Activated naive CD8-positive, alpha-beta T cell treated with anti-CD3 and anti-CD28 coated beads, Interleukin-2, amount 10 ng/mL, durations not matched to agents 7 days and 5 days (primary cell): ENCODE measurements around the gene PABPN1L. TPM values are rescaled to one million over a fixed set of nuclear protein-coding genes. Genes with fewer than 3 reads are reported as not detected.
A peak's percentile ranks its signal among the peaks of the same experiment; 100 is the strongest.

Source experiments
- ATAC-seq: fragments of 150-1000 bp; cut with Tn5 transposase; one replicate; pipeline ENCODE4 v1.10.0; 2021; ENCODE audit warnings: low read depth, moderate library complexity
- POLR2A ChIA-PET: fragments of 350-600 bp; sonication (Branson Sonifier 250); formaldehyde crosslinking; loops from one replicate; lab custom pipeline; 2021; ENCODE audit warnings: antibody characterized with exemption; lab: Charles Lee
- DNase-seq: peaks from one replicate; pipeline ENCODE4 v3.0.0; 2021
- H3K27ac Mint-ChIP-seq: one replicate; pipeline ENCODE4 v1.8.0; 2022; ENCODE audit warnings: mild to moderate bottlenecking, mixed read lengths
- H3K27me3 Mint-ChIP-seq: one replicate; pipeline ENCODE4 v1.8.0; 2022; ENCODE audit warnings: mild to moderate bottlenecking, moderate library complexity, mixed read lengths
- H3K36me3 Mint-ChIP-seq: one replicate; pipeline ENCODE4 v1.8.0; 2021; ENCODE audit warnings: mild to moderate bottlenecking, mixed read lengths
- H3K4me1 Mint-ChIP-seq: one replicate; pipeline ENCODE4 v1.8.0; 2021; ENCODE audit warnings: mixed read lengths
- H3K4me3 Mint-ChIP-seq: one replicate; pipeline ENCODE4 v1.8.0; 2022; ENCODE audit warnings: mild to moderate bottlenecking, moderate library complexity, mixed read lengths
- H3K9me3 Mint-ChIP-seq: one replicate; pipeline ENCODE4 v1.8.0; 2021; ENCODE audit warnings: mixed read lengths
- total RNA-seq, 2 experiments: library from RNA; stranded (reverse); gene quantifications; one replicate each; pipeline ENCODE4 v1.2.3, GENCODE V29; 2021

Gene PABPN1L
- total RNA-seq, 2 experiments from 2014 or later, result not detected

DNA sequence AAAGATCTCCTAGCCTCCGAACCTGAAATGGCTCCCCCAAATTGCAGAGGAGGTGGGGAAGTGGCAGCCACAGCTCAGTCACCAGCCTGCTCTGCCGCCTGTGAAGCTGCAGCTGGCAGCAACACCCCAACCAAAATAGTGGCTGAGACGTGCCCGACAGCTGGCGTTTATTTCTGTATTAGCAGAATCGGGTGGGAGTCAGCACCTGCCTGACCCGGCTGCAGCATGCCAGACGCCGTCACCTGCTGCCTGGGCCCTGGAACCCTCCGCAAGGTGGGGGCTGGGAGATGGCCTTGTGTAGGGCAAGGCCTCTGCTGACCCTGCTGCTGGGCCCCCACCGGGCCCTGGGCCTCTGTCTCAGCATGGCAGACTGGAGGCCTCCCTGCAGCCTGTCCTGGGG is 17.5 kb upstream of the PABPN1L start:
- Mint-ChIP-seq H3K4me1 (no peaks in the 10 kb centered on the region), H3K9me3 (peaks cover 2% of the 10 kb centered on the region), H3K4me3 (no peak overlapping the region), H3K27ac (no peak overlapping the region), H3K27me3 (no peaks in the 10 kb centered on the region), H3K36me3 (no peaks in the 10 kb centered on the region)
- ATAC-seq (no peak), DNase-seq (no peak)
- POLR2A ChIA-PET, result no interaction called here

- Mint-ChIP-seq H3K9me3 (peaks cover 2% of the 10 kb centered on the region), H3K27me3 (no peaks in the 10 kb centered on the region), H3K4me3 (no peak overlapping the region), H3K27ac (no peak overlapping the region), H3K36me3 (no peaks in the 10 kb centered on the region), H3K4me1 (no peaks in the 10 kb centered on the region)
- POLR2A ChIA-PET, result no interaction called here
- ATAC-seq, result no peak
- DNase-seq, result no peak
Measured at GRCh38 chr16:88883117-88883895, 16.8 kb upstream of the PABPN1L start.

- Mint-ChIP-seq H3K4me3 (no peak overlapping the region), H3K36me3 (no peaks in the 10 kb centered on the region), H3K9me3 (peaks cover 2% of the 10 kb centered on the region), H3K27ac (no peak overlapping the region), H3K4me1 (no peaks in the 10 kb centered on the region), H3K27me3 (no peaks in the 10 kb centered on the region)
- no peak for DNase-seq
- POLR2A ChIA-PET, result no interaction called here
- ATAC-seq, result no peak
Measured at GRCh38 chr16:88882358-88883030, 16.0 kb upstream of the PABPN1L start.

GRCh38 chr16:88881675-88882357 is 15.4 kb upstream of the PABPN1L start:
- no peak for DNase-seq
- ATAC-seq, result peak; percentile 38
- POLR2A ChIA-PET, result no interaction called here
- H3K4me1 Mint-ChIP-seq, result no peaks in the 10 kb centered on the region
- no peak overlapping the region for H3K27ac Mint-ChIP-seq
- no peak overlapping the region for H3K4me3 Mint-ChIP-seq
- H3K36me3 Mint-ChIP-seq, result no peaks in the 10 kb centered on the region
- H3K9me3 Mint-ChIP-seq, result peaks cover 2% of the 10 kb centered on the region
- no peaks in the 10 kb centered on the region for H3K27me3 Mint-ChIP-seq

- Mint-ChIP-seq H3K4me3 (no peak overlapping the region), H3K9me3 (peaks cover 2% of the 10 kb centered on the region), H3K27ac (no peak overlapping the region), H3K27me3 (no peaks in the 10 kb centered on the region), H3K36me3 (no peaks in the 10 kb centered on the region), H3K4me1 (no peaks in the 10 kb centered on the region)
- POLR2A ChIA-PET, result no interaction called here
- ATAC-seq (no peak), DNase-seq (no peak)
Measured at GRCh38 chr16:88881007-88881615, 14.7 kb upstream of the PABPN1L start.

DNA sequence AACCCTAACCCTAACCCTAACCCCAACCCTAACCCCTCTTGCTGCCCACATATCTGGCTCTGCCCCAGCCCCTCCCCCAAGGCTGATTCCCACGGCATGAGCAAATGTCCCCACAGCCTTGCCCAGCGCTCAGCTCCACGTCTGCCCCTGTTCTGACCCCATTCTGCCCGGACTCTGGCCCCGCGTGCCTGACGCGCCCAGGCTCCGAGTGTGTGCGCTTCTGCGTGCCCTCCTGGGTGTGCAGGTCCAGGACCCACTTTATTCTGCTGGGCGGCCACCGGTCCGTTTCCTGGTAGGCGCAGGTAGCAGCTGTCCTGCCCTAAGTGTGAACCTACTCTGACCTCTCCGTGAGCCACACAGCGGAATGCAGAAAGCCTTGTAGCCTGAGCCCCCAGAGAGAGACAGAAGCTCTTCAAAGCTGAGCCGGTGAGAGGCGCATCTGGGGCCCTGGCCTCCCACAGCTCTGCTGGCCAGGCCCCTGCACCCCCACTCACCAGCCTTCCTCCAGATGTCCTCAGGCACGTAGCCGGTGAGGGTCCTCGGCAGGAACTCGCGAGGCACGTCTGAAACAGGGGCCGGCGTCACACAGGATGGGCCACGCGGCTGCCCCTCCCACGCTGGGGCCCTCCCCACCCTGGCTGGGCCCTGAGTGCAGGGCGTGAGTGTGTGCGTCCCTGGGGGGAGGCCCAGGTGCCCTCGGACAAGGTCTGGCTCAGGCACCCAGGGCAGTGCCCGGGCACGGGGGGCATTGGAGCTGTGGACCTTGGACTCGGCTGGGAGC is 14.0 kb upstream of the PABPN1L start:
- no peak for ATAC-seq
- POLR2A ChIA-PET, result no interaction called here
- H3K4me1 Mint-ChIP-seq, result no peaks in the 10 kb centered on the region
- H3K36me3 Mint-ChIP-seq, result no peaks in the 10 kb centered on the region
- no peak for DNase-seq
- H3K4me3 Mint-ChIP-seq, result no peak overlapping the region
- no peak overlapping the region for H3K27ac Mint-ChIP-seq
- no peaks in the 10 kb centered on the region for H3K27me3 Mint-ChIP-seq
- H3K9me3 Mint-ChIP-seq, result peaks cover 2% of the 10 kb centered on the region

- no peak overlapping the region for H3K4me3 Mint-ChIP-seq
- POLR2A ChIA-PET, result no interaction called here
- no peak overlapping the region for H3K27ac Mint-ChIP-seq
- H3K4me1 Mint-ChIP-seq, result no peaks in the 10 kb centered on the region
- H3K9me3 Mint-ChIP-seq, result peaks cover 2% of the 10 kb centered on the region
- DNase-seq (no peak), ATAC-seq (no peak)
- no peaks in the 10 kb centered on the region for H3K27me3 Mint-ChIP-seq
- H3K36me3 Mint-ChIP-seq, result no peaks in the 10 kb centered on the region
Measured at GRCh38 chr16:88879788-88880055, 13.3 kb upstream of the PABPN1L start.

GRCh38 chr16:88878967-88879787 is 12.7 kb upstream of the PABPN1L start:
- POLR2A ChIA-PET, result no interaction called here
- DNase-seq (no peak), ATAC-seq (no peak)
- H3K9me3 Mint-ChIP-seq, result peaks cover 2% of the 10 kb centered on the region
- H3K27me3 Mint-ChIP-seq, result no peaks in the 10 kb centered on the region
- no peaks in the 10 kb centered on the region for H3K36me3 Mint-ChIP-seq
- no peak overlapping the region for H3K27ac Mint-ChIP-seq
- no peaks in the 10 kb centered on the region for H3K4me1 Mint-ChIP-seq
- no peak overlapping the region for H3K4me3 Mint-ChIP-seq

DNA sequence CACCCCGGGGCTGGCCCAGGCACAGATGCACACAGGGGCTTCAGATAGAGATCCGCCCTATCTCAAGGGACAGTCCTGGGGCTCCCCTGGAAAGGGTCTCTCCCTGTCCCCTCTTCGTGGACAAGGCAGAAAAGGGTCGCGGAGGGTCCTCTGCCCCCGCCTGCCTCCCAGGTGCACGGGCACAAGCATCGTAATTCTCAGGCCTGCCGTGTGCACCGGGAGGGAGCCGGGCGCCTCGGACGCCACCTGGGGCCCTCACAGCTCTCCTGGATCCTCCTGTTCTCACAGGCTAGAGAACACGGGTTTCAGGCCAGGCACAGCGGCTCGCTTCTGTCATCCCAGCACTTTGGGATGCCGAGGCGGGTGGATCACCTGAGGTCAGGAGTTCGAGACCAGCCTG is 11.9 kb upstream of the PABPN1L start:
- DNase-seq (no peak), ATAC-seq (no peak)
- peaks cover 2% of the 10 kb centered on the region for H3K9me3 Mint-ChIP-seq
- H3K36me3 Mint-ChIP-seq, result no peaks in the 10 kb centered on the region
- H3K4me1 Mint-ChIP-seq, result no peaks in the 10 kb centered on the region
- H3K27me3 Mint-ChIP-seq, result no peaks in the 10 kb centered on the region
- POLR2A ChIA-PET, result no interaction called here
- no peak overlapping the region for H3K27ac Mint-ChIP-seq
- no peak overlapping the region for H3K4me3 Mint-ChIP-seq

DNA sequence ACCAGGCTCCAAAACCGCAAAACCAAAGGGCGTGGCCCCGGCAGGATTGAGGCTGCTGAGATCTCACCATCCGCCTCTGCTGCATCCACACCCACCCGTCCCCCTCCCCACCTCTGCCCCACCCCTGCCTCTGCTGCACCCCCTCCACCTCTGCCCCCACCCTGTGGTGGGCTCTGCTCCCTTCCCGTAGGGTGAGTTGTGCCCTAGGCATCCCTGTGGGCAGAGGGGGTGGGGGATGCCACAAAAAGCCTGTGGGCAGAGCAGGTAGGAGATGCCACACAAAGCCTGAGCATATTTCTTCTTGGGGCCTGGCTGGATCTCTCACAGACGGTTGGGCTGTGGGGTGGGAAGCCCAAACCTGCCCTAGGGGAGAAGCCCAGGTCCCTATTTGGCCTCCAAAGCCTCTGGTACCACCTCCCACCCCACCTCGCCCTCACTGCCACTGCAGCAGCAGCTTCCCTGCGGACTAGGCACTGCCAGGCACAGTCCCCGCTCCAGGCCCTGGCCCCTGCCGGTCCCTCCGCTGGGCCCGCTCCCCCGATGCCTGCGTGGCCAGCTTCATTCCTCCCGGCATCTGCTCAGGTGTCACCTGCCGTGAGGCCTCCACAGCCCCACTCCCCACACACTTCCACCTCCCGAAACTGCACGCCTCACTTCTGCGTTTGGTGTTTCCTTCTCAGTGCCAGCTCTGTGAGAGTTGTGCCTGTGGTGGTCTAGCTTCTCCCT is 11.3 kb upstream of the PABPN1L start:
- POLR2A ChIA-PET, result no interaction called here
- Mint-ChIP-seq H3K36me3 (no peaks in the 10 kb centered on the region), H3K4me1 (no peaks in the 10 kb centered on the region), H3K27ac (no peak overlapping the region), H3K9me3 (peaks cover 2% of the 10 kb centered on the region), H3K4me3 (no peak overlapping the region), H3K27me3 (no peaks in the 10 kb centered on the region)
- DNase-seq, result no peak
- no peak for ATAC-seq

DNA sequence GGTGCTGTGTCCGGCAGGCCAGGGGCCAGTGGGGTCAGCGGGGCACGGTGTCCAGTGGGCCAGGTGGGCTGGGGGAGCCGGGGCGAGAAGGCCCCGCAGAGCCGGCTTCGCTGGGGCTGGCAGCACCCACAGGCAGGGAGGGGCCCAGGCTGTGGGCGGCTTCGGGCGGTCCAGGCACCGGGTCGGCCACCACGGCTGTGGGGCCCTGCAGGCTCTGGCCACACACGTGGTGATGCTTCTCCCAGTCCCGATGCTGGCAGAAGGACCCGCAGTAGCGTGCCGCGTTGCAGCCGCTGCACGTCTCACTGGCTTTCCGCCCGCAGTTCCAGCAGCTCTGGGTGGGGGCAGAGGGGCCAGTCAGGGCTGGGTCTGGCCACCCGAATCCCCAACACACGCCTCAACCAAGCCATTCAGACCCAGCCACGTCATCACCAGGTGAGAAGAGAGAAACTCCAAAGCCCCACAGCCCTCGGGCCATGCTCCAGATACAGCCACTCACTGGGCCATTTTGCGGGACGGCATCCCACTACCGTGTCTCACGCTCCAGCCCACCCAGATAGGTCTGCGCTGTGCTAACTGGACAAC is 10.6 kb upstream of the PABPN1L start:
- no peaks in the 10 kb centered on the region for H3K9me3 Mint-ChIP-seq
- POLR2A ChIA-PET, result no interaction called here
- no peaks in the 10 kb centered on the region for H3K36me3 Mint-ChIP-seq
- no peaks in the 10 kb centered on the region for H3K27me3 Mint-ChIP-seq
- no peak for ATAC-seq
- no peak overlapping the region for H3K4me3 Mint-ChIP-seq
- H3K27ac Mint-ChIP-seq, result no peak overlapping the region
- no peak for DNase-seq
- no peaks in the 10 kb centered on the region for H3K4me1 Mint-ChIP-seq

DNA sequence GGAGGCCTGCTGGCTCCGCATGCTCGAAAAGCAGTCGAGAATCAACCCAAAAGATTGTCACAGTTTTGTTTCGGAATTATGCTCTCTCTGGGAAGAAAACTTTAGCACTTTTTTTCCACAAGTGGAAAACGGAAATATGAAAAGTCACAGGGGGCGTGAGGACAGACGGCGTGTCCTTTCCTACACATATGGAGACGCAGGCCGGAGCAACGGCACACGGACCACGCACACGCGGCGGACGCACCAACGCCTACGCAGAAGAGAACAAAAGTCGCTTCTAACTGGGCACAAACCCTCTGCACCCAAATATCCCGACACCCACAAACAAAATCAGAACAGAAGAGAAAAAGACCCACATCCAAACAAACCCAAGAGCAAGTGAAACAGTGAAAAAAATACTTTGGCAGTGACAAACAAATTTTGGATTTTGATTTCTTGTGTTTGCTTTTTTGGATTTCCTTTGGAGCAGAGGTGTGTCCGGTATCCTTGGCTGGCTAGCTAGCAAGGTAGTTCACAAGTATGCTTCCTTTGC is 9.3 kb upstream of the PABPN1L start:
- Mint-ChIP-seq H3K36me3 (no peaks in the 10 kb centered on the region), H3K27me3 (peaks cover 4% of the 10 kb centered on the region), H3K4me1 (no peaks in the 10 kb centered on the region), H3K4me3 (no peak overlapping the region), H3K9me3 (no peaks in the 10 kb centered on the region), H3K27ac (no peak overlapping the region)
- POLR2A ChIA-PET, result no interaction called here
- DNase-seq (no peak), ATAC-seq (no peak)
